NCI-H2171 (cell line): ENCODE results near the gene DPYSL5.
A peak's percentile ranks its signal among the peaks of the same experiment; 100 is the strongest.

Experiments
- DNase-seq: peaks from one replicate; lab custom pipeline; 2025; lab: John Stamatoyannopoulos, UW

DPYSL5 gene

GRCh38 chr2:26933431-26934334 is 85.8 kb downstream of the DPYSL5 start:
- DNase-seq: no peak

- no peak for DNase-seq
Measured at GRCh38 chr2:26934335-26934724, 86.4 kb downstream of the DPYSL5 start.

- DNase-seq: no peak
Measured at GRCh38 chr2:26934985-26935384, 87.1 kb downstream of the DPYSL5 start.

GRCh38 chr2:26936855-26937254 is 88.9 kb downstream of the DPYSL5 start:
- no peak for DNase-seq

- DNase-seq: no peak
Measured at GRCh38 chr2:26938399-26939118, 90.6 kb downstream of the DPYSL5 start.

GRCh38 chr2:26940001-26940400 is 92.1 kb downstream of the DPYSL5 start:
- DNase-seq: no peak

GRCh38 chr2:26941486-26941885 is 93.6 kb downstream of the DPYSL5 start:
- DNase-seq: no peak

GRCh38 chr2:26942543-26943295 is 94.8 kb downstream of the DPYSL5 start:
- peak; percentile 46 for DNase-seq

- DNase-seq: no peak
Measured at GRCh38 chr2:26945991-26946750, 98.2 kb downstream of the DPYSL5 start.

GRCh38 chr2:26946841-26947784 is 99.2 kb downstream of the DPYSL5 start:
- no peak for DNase-seq

- DNase-seq: no peak
Measured at GRCh38 chr2:26948800-26949199, 100.9 kb downstream of the DPYSL5 start.

- no peak for DNase-seq
Measured at GRCh38 chr2:26950246-26950645, 102.3 kb downstream of the DPYSL5 start.

GRCh38 chr2:26951236-26951635 is 103.3 kb downstream of the DPYSL5 start:
- no peak for DNase-seq

GRCh38 chr2:26952374-26952773 is 104.4 kb downstream of the DPYSL5 start:
- no peak for DNase-seq

- no peak for DNase-seq
Measured at GRCh38 chr2:26954135-26954534, 106.2 kb downstream of the DPYSL5 start.

- DNase-seq: no peak
Measured at GRCh38 chr2:26957041-26957440, 109.1 kb downstream of the DPYSL5 start.

GRCh38 chr2:26957534-26957933 is 109.6 kb downstream of the DPYSL5 start:
- DNase-seq: no peak

GRCh38 chr2:26959331-26959730 is 111.4 kb downstream of the DPYSL5 start:
- DNase-seq: no peak

GRCh38 chr2:26964446-26965130 is 116.7 kb downstream of the DPYSL5 start:
- no peak for DNase-seq

GRCh38 chr2:26968001-26968400 is 120.1 kb downstream of the DPYSL5 start:
- no peak for DNase-seq
